GM06990 (cell line): ENCODE measurements around the gene LRRC61.

ENCODE experiments used
- DNase-seq: peaks from one replicate; pipeline ENCODE4 v3.0.0-alpha.2; 2011; ENCODE audit not compliant: insufficient read length; ENCODE audit errors: extremely low read depth
- H3K27me3 ChIP-seq: replicated peaks from 2 replicates; pipeline ENCODE4 v1.6.0; 2011; ENCODE audit warnings: low read length; ENCODE audit not compliant: control insufficient read depth, insufficient read depth
- H3K36me3 ChIP-seq: 2 replicates; pipeline ENCODE4 v1.5.1; 2011; ENCODE audit warnings: low read length; ENCODE audit not compliant: control insufficient read depth, insufficient read depth
- H3K4me3 ChIP-seq: replicated peaks from 2 replicates; pipeline ENCODE4 v1.5.1; 2011; ENCODE audit warnings: low read depth, mild to moderate bottlenecking, control low read depth, low read length
- CTCF ChIP-seq: IDR thresholded peaks from 2 replicates; pipeline ENCODE4 v1.5.1; 2011; ENCODE audit warnings: low read length, control low read depth, mild to moderate bottlenecking, inconsistent platforms; ENCODE audit not compliant: insufficient read depth, poor library complexity, severe bottlenecking

LRRC61 gene

GRCh38 chr7:150368096-150368883 is 45.1 kb downstream of the LRRC61 start, which contains the start of gene REPIN1:
TSS of gene REPIN1 (plus strand) at chr7:150368822. CDS start at chr7:150369712, 890 bp downstream.
- peak; percentile 90 for DNase-seq
- H3K4me3 ChIP-seq = peak within 1 kb of the TSS; percentile 100
- H3K27me3 ChIP-seq = no peaks in the 10 kb centered on the region
- peaks cover 17% of the 10 kb centered on the region for H3K36me3 ChIP-seq
- no peak for TF ChIP-seq CTCF

GRCh38 chr7:150368884-150369747 is 46.0 kb downstream of the LRRC61 start:
- H3K4me3 ChIP-seq = peak overlapping the region; percentile 100
- peak; percentile 59 for DNase-seq
- no peaks in the 10 kb centered on the region for H3K27me3 ChIP-seq
- peaks cover 23% of the 10 kb centered on the region for H3K36me3 ChIP-seq
- no peak for TF ChIP-seq CTCF

GRCh38 chr7:150369748-150370501 is 46.8 kb downstream of the LRRC61 start:
- H3K27me3 ChIP-seq = no peaks in the 10 kb centered on the region
- H3K36me3 ChIP-seq = peaks cover 27% of the 10 kb centered on the region
- no peak for DNase-seq
- peak overlapping the region; percentile 100 for H3K4me3 ChIP-seq
- no peak for TF ChIP-seq CTCF

GRCh38 chr7:150370612-150371071 is 47.5 kb downstream of the LRRC61 start:
- DNase-seq = no peak
- TF ChIP-seq CTCF = no peak
- H3K4me3 ChIP-seq = peak overlapping the region; percentile 100; the same call in 1 of the 2 replicates

More at GRCh38 chr7:150370612-150371071, 47.5 kb downstream of the LRRC61 start:
- Histone ChIP-seq H3K36me3 (peaks cover 27% of the 10 kb centered on the region), H3K27me3 (no peaks in the 10 kb centered on the region)
